GM19023 (cell line): ENCODE data around the gene MYADML2.

Experiments
- ATAC-seq: cut with Tn5 transposase; IDR thresholded peaks from one replicate; pipeline ENCODE4 v1.9.1; 2021; ENCODE audit warnings: mild to moderate bottlenecking, moderate library complexity; ENCODE audit not compliant: unreplicated experiment

Gene MYADML2

GRCh38 chr17:81978524-81979298 lies 31.7 kb upstream of the MYADML2 start:
- ATAC-seq = no peak

GRCh38 chr17:81977211-81977808 lies 30.3 kb upstream of the MYADML2 start, which contains the start of gene ASPSCR1:
ASPSCR1 (plus strand) TSS chr17:81977629; CDS start chr17:81977647, 18 bp downstream.
- ATAC-seq = peak; percentile 80

- peak; percentile 3 for ATAC-seq
Observed at GRCh38 chr17:81976332-81977210, 29.5 kb upstream of the MYADML2 start.

- ATAC-seq = no peak
Observed at GRCh38 chr17:81973432-81973831, 26.4 kb upstream of the MYADML2 start.

- no peak for ATAC-seq
Observed at GRCh38 chr17:81968850-81969812, 22.1 kb upstream of the MYADML2 start.

GRCh38 chr17:81968396-81968745 lies 21.3 kb upstream of the MYADML2 start:
- no peak for ATAC-seq

GRCh38 chr17:81967533-81968395 lies 20.7 kb upstream of the MYADML2 start:
- peak; percentile 48 for ATAC-seq

- no peak for ATAC-seq
Observed at GRCh38 chr17:81967244-81967532, 20.2 kb upstream of the MYADML2 start.

GRCh38 chr17:81966343-81967243 lies 19.6 kb upstream of the MYADML2 start:
- ATAC-seq = no peak

- no peak for ATAC-seq
Observed at GRCh38 chr17:81964081-81964849, 17.2 kb upstream of the MYADML2 start.

- ATAC-seq = no peak
Observed at GRCh38 chr17:81962499-81963441, 15.7 kb upstream of the MYADML2 start.

- no peak for ATAC-seq
Observed at GRCh38 chr17:81961521-81962498, 14.8 kb upstream of the MYADML2 start.

GRCh38 chr17:81961087-81961511 lies 14.1 kb upstream of the MYADML2 start, which contains the start of gene NOTUM:
NOTUM (minus strand) TSS chr17:81961187; CDS start chr17:81960909, 278 bp downstream.
- no peak for ATAC-seq

GRCh38 chr17:81960130-81960958 lies 13.3 kb upstream of the MYADML2 start:
- no peak for ATAC-seq
